Measurements from ENCODE around the gene HOXC10.

HOXC10 gene

GRCh38 chr12:53977596-53978445, 7.1 kb upstream of the HOXC10 start:
- DNase-seq (ENCODE audit: low read depth), result no peak

GRCh38 chr12:53978477-53979356, 6.2 kb upstream of the HOXC10 start:
- DNase-seq (ENCODE audit: low read depth), result no peak

GRCh38 chr12:53980104-53980801, 4.7 kb upstream of the HOXC10 start:
- no peak for DNase-seq (ENCODE audit: low read depth)

- no peak for DNase-seq (ENCODE audit: low read depth)
Measured at GRCh38 chr12:53980802-53981496, 4.0 kb upstream of the HOXC10 start.

GRCh38 chr12:53981634-53982565, 3.0 kb upstream of the HOXC10 start:
- no peak for DNase-seq (ENCODE audit: low read depth)

- no peak for DNase-seq (ENCODE audit: low read depth)
Measured at GRCh38 chr12:53982648-53983567, 2.0 kb upstream of the HOXC10 start.

GRCh38 chr12:53983568-53983949, 1.4 kb upstream of the HOXC10 start:
- no peak for DNase-seq (ENCODE audit: low read depth)

- no peak for DNase-seq (ENCODE audit: low read depth)
Measured at GRCh38 chr12:53983950-53984572, 885 bp upstream of the HOXC10 start.

GRCh38 chr12:53985692-53985993, 697 bp downstream of the HOXC10 start:
- DNase-seq (ENCODE audit: low read depth), result no peak

GRCh38 chr12:53985994-53986685, 1.2 kb downstream of the HOXC10 start:
- DNase-seq (ENCODE audit: low read depth), result no peak

- DNase-seq (ENCODE audit: low read depth), result no peak
Measured at GRCh38 chr12:53986686-53987483, 1.9 kb downstream of the HOXC10 start.

- no peak for DNase-seq (ENCODE audit: low read depth)
Measured at GRCh38 chr12:53987787-53988230, 2.9 kb downstream of the HOXC10 start.

- DNase-seq (ENCODE audit: low read depth), result no peak
Measured at GRCh38 chr12:53988541-53989226, 3.7 kb downstream of the HOXC10 start.

GRCh38 chr12:53989227-53990113, 4.5 kb downstream of the HOXC10 start:
- no peak for DNase-seq (ENCODE audit: low read depth)

GRCh38 chr12:53990311-53991076, 5.5 kb downstream of the HOXC10 start:
- DNase-seq (ENCODE audit: low read depth), result no peak
